Measurements from ENCODE around the gene PRDM5. TPM values are rescaled to one million over a fixed set of nuclear protein-coding genes. Genes with fewer than 3 reads are reported as not detected.

Gene PRDM5
- polyA plus RNA-seq, 1 donor (not counting 4 experiments of a cell fraction or from before 2014, with no cell fraction given), result 3.6 TPM

DNA sequence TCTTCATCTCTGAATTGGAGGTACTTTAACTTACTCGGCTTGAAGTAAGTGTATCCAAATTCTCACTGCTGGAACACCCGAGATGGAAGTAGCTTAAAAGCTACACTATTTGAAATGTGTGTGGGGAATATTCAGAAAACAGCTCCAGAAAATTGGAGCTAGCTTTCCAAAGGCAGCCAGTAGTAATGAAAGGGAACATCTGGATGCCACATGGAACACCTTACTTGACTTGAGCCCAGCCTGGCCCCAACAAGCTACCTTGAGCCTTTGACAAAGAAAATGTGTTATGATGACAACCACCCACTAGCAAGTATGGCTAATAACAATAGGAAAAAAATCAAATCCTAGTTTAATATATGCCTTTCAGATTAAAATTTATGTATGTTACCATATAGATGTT lies 161.5 kb downstream of the PRDM5 start:
- Histone ChIP-seq H3K9me3 (ENCODE audit: control insufficient read depth, low read depth, low read length) (no peaks in the 10 kb centered on the region), H3K4me1 (ENCODE audit: control insufficient read depth, extremely low read depth, insufficient read depth, low read length) (no peaks in the 10 kb centered on the region), H3K27me3 (ENCODE audit: control insufficient read depth, extremely low read depth, insufficient read depth, low read length) (no peaks in the 10 kb centered on the region), H3K36me3 (ENCODE audit: control insufficient read depth in 2 of 2, extremely low read depth in 1 of 2, insufficient read depth in 2 of 2, low read length in 2 of 2) (no peaks in the 10 kb centered on the region), H3K9me1 (ENCODE audit: control insufficient read depth, extremely low read depth, insufficient read depth, low read length) (no peaks in the 10 kb centered on the region), H3K9ac (ENCODE audit: control insufficient read depth, extremely low read depth, insufficient read depth, low read length) (no peak overlapping the region), H3K4me2 (ENCODE audit: control insufficient read depth, extremely low read depth, insufficient read depth, low read depth, low read length) (no peak overlapping the region), H3K4me3 (ENCODE audit: control insufficient read depth in 2 of 3, extremely low read depth in 1 of 3, insufficient read depth in 2 of 3, low read depth in 1 of 3, low read length in 3 of 3) (no peak overlapping the region), H2AFZ (ENCODE audit: control insufficient read depth, low read length) (no peak overlapping the region), H3K27ac (ENCODE audit: control insufficient read depth, insufficient read depth, low read length) (no peak overlapping the region), H4K20me1 (ENCODE audit: control insufficient read depth, extremely low read depth, insufficient read depth, low read length) (no peaks in the 10 kb centered on the region), H3K79me2 (ENCODE audit: control insufficient read depth, insufficient read depth, low read length) (no peaks in the 10 kb centered on the region)
- no peak for TF ChIP-seq EZH2 (IDR thresholded peaks at IDR 0.05; ENCODE audit: low read length)
- DNase-seq (ENCODE audit: low read depth, low spot score) (no peak), FAIRE-seq (no peak)
- dilution Hi-C loops (cut with MboI; ENCODE audit: extremely low pct_ligation_motif_present, low sequenced_read_pairs), result no loop called here

DNA sequence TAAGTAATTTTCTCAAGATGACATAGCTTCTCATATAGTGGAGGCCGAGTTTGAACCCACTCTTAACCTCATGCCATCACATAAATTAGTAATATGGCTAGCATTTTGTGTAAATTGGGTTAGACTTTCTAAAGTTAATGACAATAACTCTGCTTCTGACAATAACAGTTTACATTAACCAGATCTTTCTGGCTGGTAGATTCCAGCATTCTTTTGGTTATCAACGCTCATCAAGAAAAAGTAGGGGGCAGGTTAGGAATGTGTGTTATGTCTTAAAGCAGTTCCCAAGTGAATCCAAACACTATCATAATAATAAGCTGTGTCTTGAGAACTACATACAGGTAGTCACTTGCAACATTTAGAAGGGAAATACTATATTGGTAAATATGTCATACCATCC lies 162.5 kb downstream of the PRDM5 start:
- no peak for DNase-seq (ENCODE audit: low read depth, low spot score)
- no peaks in the 10 kb centered on the region for H3K27me3 ChIP-seq (ENCODE audit: control insufficient read depth, extremely low read depth, insufficient read depth, low read length)
- no peak overlapping the region for H3K4me2 ChIP-seq (ENCODE audit: control insufficient read depth, extremely low read depth, insufficient read depth, low read depth, low read length)
- no peak for FAIRE-seq
- no peak overlapping the region for H3K9ac ChIP-seq (ENCODE audit: control insufficient read depth, extremely low read depth, insufficient read depth, low read length)
- H3K9me3 ChIP-seq (ENCODE audit: control insufficient read depth, low read depth, low read length), result no peaks in the 10 kb centered on the region
- TF ChIP-seq EZH2 (IDR thresholded peaks at IDR 0.05; ENCODE audit: low read length), result no peak
- TF ChIP-seq, protein P1, sequence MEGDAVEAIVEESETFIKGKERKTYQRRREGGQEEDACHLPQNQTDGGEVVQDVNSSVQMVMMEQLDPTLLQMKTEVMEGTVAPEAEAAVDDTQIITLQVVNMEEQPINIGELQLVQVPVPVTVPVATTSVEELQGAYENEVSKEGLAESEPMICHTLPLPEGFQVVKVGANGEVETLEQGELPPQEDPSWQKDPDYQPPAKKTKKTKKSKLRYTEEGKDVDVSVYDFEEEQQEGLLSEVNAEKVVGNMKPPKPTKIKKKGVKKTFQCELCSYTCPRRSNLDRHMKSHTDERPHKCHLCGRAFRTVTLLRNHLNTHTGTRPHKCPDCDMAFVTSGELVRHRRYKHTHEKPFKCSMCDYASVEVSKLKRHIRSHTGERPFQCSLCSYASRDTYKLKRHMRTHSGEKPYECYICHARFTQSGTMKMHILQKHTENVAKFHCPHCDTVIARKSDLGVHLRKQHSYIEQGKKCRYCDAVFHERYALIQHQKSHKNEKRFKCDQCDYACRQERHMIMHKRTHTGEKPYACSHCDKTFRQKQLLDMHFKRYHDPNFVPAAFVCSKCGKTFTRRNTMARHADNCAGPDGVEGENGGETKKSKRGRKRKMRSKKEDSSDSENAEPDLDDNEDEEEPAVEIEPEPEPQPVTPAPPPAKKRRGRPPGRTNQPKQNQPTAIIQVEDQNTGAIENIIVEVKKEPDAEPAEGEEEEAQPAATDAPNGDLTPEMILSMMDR (optimal IDR thresholded peaks at IDR 0.05 in 1 of 3, IDR thresholded peaks at IDR 0.05 in 1 of 3, conservative IDR thresholded peaks at IDR 0.05 in 1 of 3; ENCODE audit: extremely low read depth in 1 of 3, insufficient read depth in 2 of 3, low read length in 3 of 3), result no peak
- H4K20me1 ChIP-seq (ENCODE audit: control insufficient read depth, extremely low read depth, insufficient read depth, low read length), result no peaks in the 10 kb centered on the region
- dilution Hi-C loops (cut with MboI; ENCODE audit: extremely low pct_ligation_motif_present, low sequenced_read_pairs), result no loop called here
- no peak overlapping the region for H2AFZ ChIP-seq (ENCODE audit: control insufficient read depth, low read length)
- H3K4me1 ChIP-seq (ENCODE audit: control insufficient read depth, extremely low read depth, insufficient read depth, low read length), result no peaks in the 10 kb centered on the region
- H3K9me1 ChIP-seq (ENCODE audit: control insufficient read depth, extremely low read depth, insufficient read depth, low read length), result no peaks in the 10 kb centered on the region
- H3K79me2 ChIP-seq (ENCODE audit: control insufficient read depth, insufficient read depth, low read length), result no peaks in the 10 kb centered on the region
- no peak overlapping the region for H3K4me3 ChIP-seq (ENCODE audit: control insufficient read depth in 2 of 3, extremely low read depth in 1 of 3, insufficient read depth in 2 of 3, low read depth in 1 of 3, low read length in 3 of 3)
- no peak overlapping the region for H3K27ac ChIP-seq (ENCODE audit: control insufficient read depth, insufficient read depth, low read length)
- no peaks in the 10 kb centered on the region for H3K36me3 ChIP-seq (ENCODE audit: control insufficient read depth in 2 of 2, extremely low read depth in 1 of 2, insufficient read depth in 2 of 2, low read length in 2 of 2)

DNA sequence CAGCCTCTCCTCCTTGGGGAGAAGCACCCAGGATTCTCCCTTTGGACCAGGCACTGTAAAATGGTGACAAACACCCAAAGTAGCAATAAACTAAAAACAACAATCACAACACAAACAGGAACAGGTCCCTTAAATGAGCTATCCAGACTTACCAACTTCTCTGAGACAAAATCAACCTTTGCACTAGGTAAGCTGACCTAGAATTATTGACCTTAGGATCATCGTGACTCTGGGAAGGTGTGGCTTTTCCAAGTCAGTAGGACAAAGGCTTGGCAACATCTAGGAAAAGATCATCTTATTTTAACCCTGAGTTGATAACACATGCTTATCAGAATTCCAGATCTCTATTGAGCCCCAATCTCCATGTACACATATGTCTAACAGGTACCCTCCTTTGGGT lies 166.7 kb downstream of the PRDM5 start:
- no peak for FAIRE-seq
- H2AFZ ChIP-seq (ENCODE audit: control insufficient read depth, low read length), result no peak overlapping the region

More for the DNA sequence above, 166.7 kb downstream of the PRDM5 start:
- H3K27ac ChIP-seq (ENCODE audit: control insufficient read depth, insufficient read depth, low read length), result no peak overlapping the region
- no peaks in the 10 kb centered on the region for H3K4me1 ChIP-seq (ENCODE audit: control insufficient read depth, extremely low read depth, insufficient read depth, low read length)
- H3K9me1 ChIP-seq (ENCODE audit: control insufficient read depth, extremely low read depth, insufficient read depth, low read length), result no peaks in the 10 kb centered on the region
- H4K20me1 ChIP-seq (ENCODE audit: control insufficient read depth, extremely low read depth, insufficient read depth, low read length), result no peaks in the 10 kb centered on the region
- no peak overlapping the region for H3K4me2 ChIP-seq (ENCODE audit: control insufficient read depth, extremely low read depth, insufficient read depth, low read depth, low read length)
- no peak overlapping the region for H3K4me3 ChIP-seq (ENCODE audit: control insufficient read depth in 2 of 3, extremely low read depth in 1 of 3, insufficient read depth in 2 of 3, low read depth in 1 of 3, low read length in 3 of 3)
- no peak for DNase-seq (ENCODE audit: low read depth, low spot score)
- no peaks in the 10 kb centered on the region for H3K79me2 ChIP-seq (ENCODE audit: control insufficient read depth, insufficient read depth, low read length)
- H3K9me3 ChIP-seq (ENCODE audit: control insufficient read depth, low read depth, low read length), result no peaks in the 10 kb centered on the region
- no peaks in the 10 kb centered on the region for H3K27me3 ChIP-seq (ENCODE audit: control insufficient read depth, extremely low read depth, insufficient read depth, low read length)
- TF ChIP-seq EZH2 (IDR thresholded peaks at IDR 0.05; ENCODE audit: low read length), result no peak
- TF ChIP-seq, protein P1 (optimal IDR thresholded peaks at IDR 0.05 in 1 of 3, IDR thresholded peaks at IDR 0.05 in 1 of 3, conservative IDR thresholded peaks at IDR 0.05 in 1 of 3; ENCODE audit: extremely low read depth in 1 of 3, insufficient read depth in 2 of 3, low read length in 3 of 3), result no peak
- no peak overlapping the region for H3K9ac ChIP-seq (ENCODE audit: control insufficient read depth, extremely low read depth, insufficient read depth, low read length)
- dilution Hi-C loops (cut with MboI; ENCODE audit: extremely low pct_ligation_motif_present, low sequenced_read_pairs), result no loop called here
- H3K36me3 ChIP-seq (ENCODE audit: control insufficient read depth in 2 of 2, extremely low read depth in 1 of 2, insufficient read depth in 2 of 2, low read length in 2 of 2), result no peaks in the 10 kb centered on the region

Data from keratinocyte (primary cell).